Upper lobe of left lung (tissue), 4 donors: Measurements from ENCODE around the gene ARFGAP1.

Experiments used
- CTCF ChIP-seq, 6 experiments: fragments of 450-650 bp in 4 of 6; fragments of 200-600 bp in 2 of 6; sonication (generic) in 2 of 6; IDR thresholded peaks; one replicate each; pipeline ENCODE4 v1.5.1; 2016 to 2019; ENCODE audit warnings: antibody characterized with exemption in 6 of 6
- POLR2A ChIP-seq, 4 donors: fragments of 450-650 bp; IDR thresholded peaks; one replicate each; pipeline ENCODE4 v1.5.1; 2016 to 2017; ENCODE audit warnings: antibody characterized with exemption in 4 of 4, mild to moderate bottlenecking in 2 of 4

- TF ChIP-seq POLR2A (IDR thresholded peaks at IDR 0.05), result no peak
- no peak for TF ChIP-seq CTCF (IDR thresholded peaks at IDR 0.05)
Measured at GRCh38 chr20:63314015-63314471, 41.4 kb downstream of the ARFGAP1 start.
